ENCODE results near the gene ART1. TPM values are rescaled to one million over a fixed set of nuclear protein-coding genes. Genes with fewer than 3 reads are reported as not detected.

The ART1 gene
- total and polyA plus RNA-seq, 9 donors: 0.15 TPM; not detected in 8

DNA sequence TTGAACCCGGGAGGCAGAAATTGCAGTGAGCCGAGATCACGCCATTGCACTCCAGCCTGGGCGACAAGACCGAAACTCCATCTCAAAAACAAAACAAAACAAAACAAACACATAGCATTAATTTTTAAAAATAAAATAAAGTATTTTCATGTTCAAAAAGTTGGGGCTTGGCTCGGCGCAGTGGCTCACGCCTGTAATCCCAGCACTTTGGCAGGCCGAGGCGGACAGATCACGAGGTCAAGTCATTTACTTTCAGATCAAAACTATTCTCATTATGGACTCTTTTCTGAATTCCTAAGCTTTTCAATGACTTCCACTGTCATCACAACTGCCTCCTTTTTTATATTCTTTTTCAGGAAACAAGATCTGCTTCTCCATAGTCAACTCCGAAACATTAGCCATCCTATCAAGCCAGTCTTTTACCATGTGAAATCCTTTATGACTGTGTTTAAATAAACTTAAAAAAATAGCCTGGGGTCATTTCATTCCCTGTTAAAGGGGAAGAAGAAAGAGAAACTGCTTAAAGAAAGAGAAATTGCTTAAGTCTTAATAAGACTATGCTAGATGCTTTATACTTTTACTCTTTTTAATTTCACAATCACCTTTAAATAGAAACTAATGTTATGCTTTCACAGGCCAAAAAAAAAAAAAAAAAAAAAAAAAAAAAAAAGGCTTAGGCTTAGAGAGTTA, 39.3 kb downstream of the ART1 start:
- peaks cover 4% of the 10 kb centered on the region for H3K4me1 ChIP-seq (ENCODE audit: insufficient read depth)
- no peak overlapping the region for H3K27ac ChIP-seq
- intact Hi-C loops (cut with DNase I): no loop called here
- TF ChIP-seq POLR2A (IDR thresholded peaks at IDR 0.05): no peak
- TF ChIP-seq, protein P1, sequence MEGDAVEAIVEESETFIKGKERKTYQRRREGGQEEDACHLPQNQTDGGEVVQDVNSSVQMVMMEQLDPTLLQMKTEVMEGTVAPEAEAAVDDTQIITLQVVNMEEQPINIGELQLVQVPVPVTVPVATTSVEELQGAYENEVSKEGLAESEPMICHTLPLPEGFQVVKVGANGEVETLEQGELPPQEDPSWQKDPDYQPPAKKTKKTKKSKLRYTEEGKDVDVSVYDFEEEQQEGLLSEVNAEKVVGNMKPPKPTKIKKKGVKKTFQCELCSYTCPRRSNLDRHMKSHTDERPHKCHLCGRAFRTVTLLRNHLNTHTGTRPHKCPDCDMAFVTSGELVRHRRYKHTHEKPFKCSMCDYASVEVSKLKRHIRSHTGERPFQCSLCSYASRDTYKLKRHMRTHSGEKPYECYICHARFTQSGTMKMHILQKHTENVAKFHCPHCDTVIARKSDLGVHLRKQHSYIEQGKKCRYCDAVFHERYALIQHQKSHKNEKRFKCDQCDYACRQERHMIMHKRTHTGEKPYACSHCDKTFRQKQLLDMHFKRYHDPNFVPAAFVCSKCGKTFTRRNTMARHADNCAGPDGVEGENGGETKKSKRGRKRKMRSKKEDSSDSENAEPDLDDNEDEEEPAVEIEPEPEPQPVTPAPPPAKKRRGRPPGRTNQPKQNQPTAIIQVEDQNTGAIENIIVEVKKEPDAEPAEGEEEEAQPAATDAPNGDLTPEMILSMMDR (IDR thresholded peaks at IDR 0.05): no peak
- no peak for TF ChIP-seq EP300 (IDR thresholded peaks at IDR 0.05)
- 88 to 96% (median 91%) methylated on average over 12 of the region's 12 CpGs for WGBS, 3 donors
- H3K27me3 ChIP-seq: no peaks in the 10 kb centered on the region
- no peaks in the 10 kb centered on the region for H3K9me3 ChIP-seq
- no peaks in the 10 kb centered on the region for H3K36me3 ChIP-seq
- no peak for DNase-seq
- H3K4me3 ChIP-seq: no peak overlapping the region

DNA sequence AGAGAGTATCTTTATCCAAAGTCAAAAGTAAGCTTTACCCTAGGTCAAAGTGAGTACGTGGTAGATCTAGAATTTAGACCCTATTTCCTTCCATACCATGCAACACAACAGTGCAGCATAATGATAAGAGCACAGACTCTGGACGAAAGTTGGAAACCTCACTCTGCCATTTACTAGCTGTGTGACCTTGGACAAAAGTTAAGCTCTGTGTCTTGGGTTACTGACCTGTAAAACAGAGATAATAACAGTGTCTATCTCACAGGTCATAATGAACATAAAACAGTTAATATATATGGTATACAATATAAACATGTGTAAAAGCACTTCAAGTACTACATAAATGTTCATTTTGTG, 39.9 kb downstream of the ART1 start:
- intact Hi-C loops (cut with DNase I): no loop called here
- no peak for DNase-seq

DNA sequence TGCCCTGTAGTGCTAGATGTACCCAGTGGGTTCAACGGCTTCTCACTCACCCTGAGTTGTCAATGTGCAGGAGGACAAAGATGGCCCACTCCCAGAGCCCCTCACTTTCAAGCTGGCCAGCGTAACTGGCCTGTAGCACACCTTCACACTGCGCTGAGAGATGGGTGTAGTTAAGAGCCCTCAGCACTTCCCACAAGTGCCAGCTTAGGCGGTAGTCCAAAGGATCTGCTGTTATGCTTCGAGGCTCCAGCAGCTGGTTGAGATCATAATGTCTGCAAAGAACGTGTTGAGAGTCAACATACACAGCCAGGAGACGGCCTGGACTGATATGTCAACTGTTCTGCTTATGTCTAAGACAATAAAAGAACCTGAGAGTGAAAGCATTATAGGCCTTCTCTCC, 41.0 kb downstream of the ART1 start:
- no peak for DNase-seq
- no peaks in the 10 kb centered on the region for H3K36me3 ChIP-seq
- no peak overlapping the region for H3K4me3 ChIP-seq
- intact Hi-C loops (cut with DNase I): no loop called here
- no peak for TF ChIP-seq EP300 (IDR thresholded peaks at IDR 0.05)
- TF ChIP-seq, protein P1 (IDR thresholded peaks at IDR 0.05): no peak
- TF ChIP-seq POLR2A (IDR thresholded peaks at IDR 0.05): no peak
- H3K27me3 ChIP-seq: no peaks in the 10 kb centered on the region
- H3K9me3 ChIP-seq: no peaks in the 10 kb centered on the region
- H3K27ac ChIP-seq: no peak overlapping the region
- H3K4me1 ChIP-seq (ENCODE audit: insufficient read depth): peaks cover 4% of the 10 kb centered on the region
- 39 to 57% (median 43%) methylated on average over 7 of the region's 7 CpGs for WGBS, 3 donors

More for the DNA sequence above, 39.9 kb downstream of the ART1 start:
- TF ChIP-seq POLR2A (IDR thresholded peaks at IDR 0.05) (no peak), EP300 (IDR thresholded peaks at IDR 0.05) (no peak)
- TF ChIP-seq, protein P1 (IDR thresholded peaks at IDR 0.05): no peak
- 13 to 48% (median 15%) methylated on average over 2 of the region's 2 CpGs for WGBS, 3 donors
- no peak overlapping the region for H3K27ac ChIP-seq
- H3K36me3 ChIP-seq: no peaks in the 10 kb centered on the region
- no peak overlapping the region for H3K4me3 ChIP-seq
- peaks cover 4% of the 10 kb centered on the region for H3K4me1 ChIP-seq (ENCODE audit: insufficient read depth)
- H3K27me3 ChIP-seq: no peaks in the 10 kb centered on the region
- H3K9me3 ChIP-seq: no peaks in the 10 kb centered on the region

DNA sequence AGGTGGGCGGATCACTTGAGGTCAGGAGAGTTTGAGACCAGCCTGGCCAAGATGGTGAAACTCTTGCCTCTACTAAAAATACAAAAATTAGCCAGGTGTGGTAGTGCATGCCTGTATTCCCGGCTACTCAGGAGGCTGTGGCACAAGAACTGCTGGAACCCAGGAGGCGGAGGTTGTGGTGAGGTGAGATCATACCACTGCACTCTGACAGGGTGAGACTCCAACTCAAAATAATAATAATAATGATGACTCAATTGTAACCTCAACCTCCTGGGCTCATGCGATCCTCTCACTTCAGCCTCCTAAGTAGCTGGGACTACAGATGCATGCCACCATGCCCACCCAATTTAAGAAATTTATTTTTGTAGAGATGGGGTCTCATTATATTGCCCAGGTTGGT, 41.8 kb downstream of the ART1 start:
- H3K9me3 ChIP-seq: no peaks in the 10 kb centered on the region
- H3K4me1 ChIP-seq (ENCODE audit: insufficient read depth): peaks cover 4% of the 10 kb centered on the region
- H3K4me3 ChIP-seq: no peak overlapping the region
- no peaks in the 10 kb centered on the region for H3K36me3 ChIP-seq
- H3K27ac ChIP-seq: no peak overlapping the region
- 74 to 98% (median 86%) methylated on average over 4 of the region's 4 CpGs for WGBS, 3 donors
- intact Hi-C loops (cut with DNase I): no loop called here
- no peak for DNase-seq
- TF ChIP-seq, protein P1 (IDR thresholded peaks at IDR 0.05): no peak
- no peaks in the 10 kb centered on the region for H3K27me3 ChIP-seq

Data from ovary (tissue), 9 donors.